Measurements from ENCODE around the gene MB. TPM values are rescaled to one million over a fixed set of nuclear protein-coding genes. Genes with fewer than 3 reads are reported as not detected.

MB gene
- total RNA-seq, 2 donors from 2014 or later = 1.4 to 2.6 TPM

GRCh38 chr22:35563211-35563610 is 53.9 kb downstream of the MB start:
- Histone ChIP-seq H3K4me3 (ENCODE audit: low read length) (no peak overlapping the region), H3K9ac (ENCODE audit: extremely low read depth, low read length, poor library complexity, severe bottlenecking) (no peak overlapping the region), H3K27ac (ENCODE audit: low read depth, low read length) (no peak overlapping the region), H3K9me3 (ENCODE audit: control insufficient read depth, low read length) (no peaks in the 10 kb centered on the region), H3K4me1 (ENCODE audit: control insufficient read depth, insufficient read depth, low read length) (no peaks in the 10 kb centered on the region), H3K27me3 (ENCODE audit: control insufficient read depth, insufficient read depth, low read length, poor library complexity, severe bottlenecking) (no peaks in the 10 kb centered on the region), H3K36me3 (ENCODE audit: control insufficient read depth, insufficient read depth, low read length) (no peaks in the 10 kb centered on the region)
- Mint-ChIP-seq H3K27me3 (ENCODE audit: insufficient read depth) (peaks cover 12% of the 10 kb centered on the region), H3K36me3 (ENCODE audit: low read depth) (no peaks in the 10 kb centered on the region), H3K4me1 (peaks cover 9% of the 10 kb centered on the region), H3K27ac (peak overlapping the region; percentile 3), H3K4me3 (no peak overlapping the region), H3K9me3 (no peaks in the 10 kb centered on the region)
- DNase-seq = no peak
- no peak for TF ChIP-seq CTCF (conservative IDR thresholded peaks at IDR 0.05)
- 53 to 57% methylated on average over 4 to 7 of the region's 7 CpGs for WGBS, 2 experiments (ENCODE audit: insufficient coverage in 1 of 2, insufficient read length in 1 of 2)

- Mint-ChIP-seq H3K4me1 (peaks cover 9% of the 10 kb centered on the region), H3K27me3 (ENCODE audit: insufficient read depth) (peaks cover 12% of the 10 kb centered on the region), H3K4me3 (no peak overlapping the region), H3K27ac (peak overlapping the region; percentile 50), H3K9me3 (no peaks in the 10 kb centered on the region), H3K36me3 (ENCODE audit: low read depth) (no peaks in the 10 kb centered on the region)
- no peak overlapping the region for H3K4me3 ChIP-seq (ENCODE audit: low read length)
- H3K9ac ChIP-seq (ENCODE audit: extremely low read depth, low read length, poor library complexity, severe bottlenecking) = no peak overlapping the region
- H3K27me3 ChIP-seq (ENCODE audit: control insufficient read depth, insufficient read depth, low read length, poor library complexity, severe bottlenecking) = no peaks in the 10 kb centered on the region
- no peak for TF ChIP-seq CTCF (conservative IDR thresholded peaks at IDR 0.05)
- no peaks in the 10 kb centered on the region for H3K4me1 ChIP-seq (ENCODE audit: control insufficient read depth, insufficient read depth, low read length)
- no peaks in the 10 kb centered on the region for H3K9me3 ChIP-seq (ENCODE audit: control insufficient read depth, low read length)
- peak; percentile 90 for DNase-seq
- H3K27ac ChIP-seq (ENCODE audit: low read depth, low read length) = no peak overlapping the region
- WGBS, 2 experiments (ENCODE audit: insufficient coverage in 1 of 2, insufficient read length in 1 of 2) = 66 to 68% methylated on average over 17 to 20 of the region's 20 CpGs
- H3K36me3 ChIP-seq (ENCODE audit: control insufficient read depth, insufficient read depth, low read length) = no peaks in the 10 kb centered on the region
These were observed 55.2 kb downstream of the MB start for GRCh38 chr22:35561796-35562526.

- no peak for DNase-seq
- Mint-ChIP-seq H3K36me3 (ENCODE audit: low read depth) (no peaks in the 10 kb centered on the region), H3K27me3 (ENCODE audit: insufficient read depth) (peaks cover 12% of the 10 kb centered on the region), H3K4me3 (no peak overlapping the region), H3K27ac (no peak overlapping the region), H3K4me1 (peaks cover 9% of the 10 kb centered on the region), H3K9me3 (no peaks in the 10 kb centered on the region)
- H3K27me3 ChIP-seq (ENCODE audit: control insufficient read depth, insufficient read depth, low read length, poor library complexity, severe bottlenecking) = no peaks in the 10 kb centered on the region
- no peak overlapping the region for H3K9ac ChIP-seq (ENCODE audit: extremely low read depth, low read length, poor library complexity, severe bottlenecking)
- no peak overlapping the region for H3K27ac ChIP-seq (ENCODE audit: low read depth, low read length)
- H3K4me1 ChIP-seq (ENCODE audit: control insufficient read depth, insufficient read depth, low read length) = no peaks in the 10 kb centered on the region
- H3K9me3 ChIP-seq (ENCODE audit: control insufficient read depth, low read length) = no peaks in the 10 kb centered on the region
- H3K36me3 ChIP-seq (ENCODE audit: control insufficient read depth, insufficient read depth, low read length) = no peaks in the 10 kb centered on the region
- no peak for TF ChIP-seq CTCF (conservative IDR thresholded peaks at IDR 0.05)
- WGBS, 2 experiments (ENCODE audit: insufficient coverage in 1 of 2, insufficient read length in 1 of 2) = 96 to 100% methylated on average over 1 of the region's 1 CpG
- H3K4me3 ChIP-seq (ENCODE audit: low read length) = no peak overlapping the region
These were observed 56.3 kb downstream of the MB start for GRCh38 chr22:35560824-35561223.

Measured in endodermal cell (in vitro differentiated cells).